GM18870 (cell line): ENCODE data around the gene BMAL1.

Source experiments
- ATAC-seq: cut with Tn5 transposase; IDR thresholded peaks from one replicate; pipeline ENCODE4 v1.9.1; 2021; ENCODE audit warnings: moderate library complexity; ENCODE audit not compliant: unreplicated experiment

Gene BMAL1

DNA sequence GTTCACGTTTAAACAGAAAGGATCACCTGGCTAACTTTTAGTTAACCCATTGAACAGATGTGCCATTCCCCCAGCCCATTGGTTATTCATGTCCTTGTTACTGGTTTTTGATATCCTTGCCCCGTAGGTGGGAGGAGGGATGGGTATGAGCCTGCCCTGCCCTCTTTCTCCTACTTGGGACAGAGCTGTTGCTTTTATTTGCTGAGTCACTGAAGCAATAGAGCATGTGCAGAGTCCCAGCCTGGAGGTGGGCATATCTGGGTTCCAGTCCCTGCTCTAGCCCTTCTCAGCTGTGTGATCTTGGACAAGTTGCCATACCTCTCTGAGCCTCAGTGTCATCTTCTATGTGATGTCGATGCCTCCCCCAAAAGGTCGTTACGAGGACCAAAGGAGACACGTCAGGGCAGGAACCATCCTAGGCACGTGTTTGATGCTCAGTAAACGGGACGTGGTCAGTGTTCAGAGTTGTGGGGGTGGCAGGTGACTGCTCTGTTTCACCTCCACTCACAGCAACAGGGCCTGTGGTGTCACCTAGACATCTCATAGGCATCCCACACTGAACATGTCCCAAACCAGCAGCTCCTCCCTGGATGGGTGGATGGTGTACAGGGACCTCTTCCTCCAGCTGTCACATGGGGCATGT, 61.0 kb downstream of the BMAL1 start:
- ATAC-seq: no peak

DNA sequence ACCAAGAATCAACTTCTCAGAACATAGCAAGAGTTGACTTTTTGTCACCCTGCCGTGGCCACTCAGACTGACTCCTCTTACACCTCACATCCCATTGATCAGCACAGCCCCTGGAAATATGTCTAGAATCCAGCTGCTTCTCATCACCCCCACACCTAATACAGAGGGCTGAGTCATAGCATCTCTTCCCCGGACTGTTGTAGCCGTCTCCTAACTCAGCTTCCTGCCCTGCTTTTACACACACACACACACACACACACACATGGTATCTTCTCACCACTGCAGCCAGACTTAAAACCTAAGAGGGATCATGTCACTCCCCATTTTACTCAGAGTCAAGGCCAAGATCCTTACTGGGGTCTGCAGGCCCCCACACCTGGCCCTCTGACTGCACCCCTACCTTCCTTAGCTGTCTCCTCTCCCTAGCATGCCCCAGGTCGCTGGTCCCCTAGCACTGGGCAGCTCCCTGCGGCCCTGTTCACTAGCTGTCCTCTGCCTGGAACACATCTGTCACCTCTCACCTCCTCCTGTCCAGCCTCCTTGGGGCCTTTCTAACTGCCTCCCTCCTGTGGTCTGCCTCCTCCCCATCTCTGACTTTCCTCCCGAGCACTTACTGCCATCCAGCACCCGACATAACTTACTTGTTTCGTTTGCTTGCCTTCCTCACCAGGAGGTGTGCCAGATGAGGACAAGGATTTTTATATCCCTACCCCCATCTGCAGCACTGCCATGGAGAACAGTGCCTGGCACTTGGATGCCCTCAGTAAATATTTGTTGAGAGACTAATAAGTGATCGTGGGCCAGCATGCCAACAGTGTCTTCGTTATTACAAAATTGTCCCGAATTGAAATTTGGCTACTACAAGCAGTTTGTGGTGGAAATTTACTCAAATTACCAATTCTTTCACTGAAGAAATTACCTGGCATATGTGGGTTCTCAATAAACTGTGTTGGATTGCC, 61.9 kb downstream of the BMAL1 start:
- ATAC-seq: no peak

DNA sequence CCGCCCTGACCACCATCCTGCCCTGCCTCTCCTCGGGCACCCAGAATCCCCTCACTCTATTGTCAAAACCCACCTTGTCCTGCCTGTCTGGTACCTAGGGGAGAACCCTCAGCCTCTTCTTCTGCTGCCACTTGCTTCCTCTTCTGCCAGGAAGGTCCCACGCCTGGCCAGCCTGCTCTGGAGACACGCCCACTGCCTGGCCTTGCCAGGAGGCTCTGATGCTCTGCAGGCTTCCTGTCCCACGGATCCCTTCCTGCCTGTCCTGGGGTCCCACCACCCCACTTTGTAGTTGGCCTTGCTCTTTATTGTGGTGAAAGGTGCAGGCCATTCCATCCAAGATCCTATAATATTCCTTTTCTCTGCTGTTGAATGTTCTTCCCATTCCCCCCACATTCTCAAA, 63.4 kb downstream of the BMAL1 start:
- no peak for ATAC-seq

- ATAC-seq: peak; percentile 46
Measured at GRCh38 chr11:13343067-13343466, 65.5 kb downstream of the BMAL1 start.

DNA sequence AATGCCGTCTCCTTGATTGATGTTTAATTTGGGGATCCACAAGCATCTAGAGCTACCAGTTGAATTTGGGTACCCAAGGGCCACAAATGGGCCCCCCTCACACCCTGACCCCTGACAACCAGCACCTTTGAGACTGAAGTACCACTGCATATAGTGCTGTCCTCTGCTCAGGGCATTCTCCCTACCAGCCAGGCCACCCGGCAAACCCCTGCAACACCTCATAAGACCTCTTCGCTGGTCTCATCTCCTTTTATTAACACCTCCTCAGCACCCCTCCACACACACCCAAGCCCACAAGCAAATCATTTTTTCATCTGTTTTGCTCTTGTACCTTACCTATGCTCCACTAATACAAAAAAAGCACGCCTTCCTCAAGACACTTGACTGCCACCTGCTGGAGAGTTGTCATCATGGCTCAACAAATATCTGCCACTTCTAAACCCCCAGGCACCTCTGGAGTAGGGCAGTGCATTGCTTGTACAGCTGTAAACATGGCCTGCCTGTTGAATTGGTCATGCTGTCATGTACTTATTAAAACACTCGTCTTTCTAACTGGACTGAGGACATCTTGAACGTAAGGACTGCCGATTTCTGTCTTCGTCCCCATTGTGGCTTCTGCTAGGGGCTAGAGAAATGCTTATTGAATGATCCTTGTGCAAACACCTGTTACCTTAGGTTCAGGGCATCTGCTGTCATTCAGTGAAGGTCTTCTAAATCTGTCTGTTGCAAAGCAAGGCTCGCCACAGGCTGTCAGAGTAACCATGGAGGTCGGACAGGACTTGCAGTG, 66.5 kb downstream of the BMAL1 start:
- ATAC-seq: peak; percentile 48

GRCh38 chr11:13344818-13345217, 67.2 kb downstream of the BMAL1 start:
- ATAC-seq: no peak

DNA sequence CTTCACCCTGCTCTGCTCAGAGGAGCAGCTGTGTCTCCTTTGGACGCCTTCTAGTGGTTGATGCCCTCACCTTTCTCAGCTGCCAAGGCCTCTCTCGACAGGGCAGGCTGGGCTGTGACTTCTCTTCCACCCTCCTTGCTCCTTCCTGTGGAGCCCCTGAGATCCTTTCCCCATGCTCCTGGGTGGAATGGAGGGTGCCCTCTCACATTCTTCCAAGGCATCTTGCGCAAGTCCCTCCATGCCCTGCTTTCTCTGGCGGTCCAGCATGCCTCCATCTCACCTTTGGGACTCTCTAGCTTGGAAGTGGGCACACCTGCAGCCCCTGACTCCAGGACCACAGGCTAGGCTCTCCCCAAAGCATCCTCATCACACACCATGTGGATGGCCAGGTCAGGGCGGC, 68.9 kb downstream of the BMAL1 start:
- ATAC-seq: no peak

GRCh38 chr11:13347901-13348300, 70.3 kb downstream of the BMAL1 start:
- no peak for ATAC-seq

DNA sequence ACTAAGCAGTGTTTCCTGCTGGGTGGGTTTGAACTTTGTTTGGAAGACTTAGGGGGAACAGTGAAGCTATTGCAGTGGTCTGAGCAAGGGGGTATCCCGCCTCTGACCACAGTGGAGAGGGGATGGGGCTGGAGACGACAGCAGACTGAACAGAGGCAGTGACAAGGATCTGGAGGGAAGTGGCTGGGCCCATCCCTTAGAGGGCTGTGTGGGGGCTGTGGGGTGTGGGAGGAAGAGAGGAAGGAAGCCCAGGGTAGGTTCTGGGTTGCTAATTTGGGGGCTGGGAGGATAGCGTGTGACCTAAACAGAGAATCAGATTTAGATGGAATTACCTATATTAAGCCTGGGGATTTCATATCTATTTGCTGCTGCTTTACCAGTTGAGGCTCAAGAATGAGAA, 70.7 kb downstream of the BMAL1 start:
- ATAC-seq: no peak

DNA sequence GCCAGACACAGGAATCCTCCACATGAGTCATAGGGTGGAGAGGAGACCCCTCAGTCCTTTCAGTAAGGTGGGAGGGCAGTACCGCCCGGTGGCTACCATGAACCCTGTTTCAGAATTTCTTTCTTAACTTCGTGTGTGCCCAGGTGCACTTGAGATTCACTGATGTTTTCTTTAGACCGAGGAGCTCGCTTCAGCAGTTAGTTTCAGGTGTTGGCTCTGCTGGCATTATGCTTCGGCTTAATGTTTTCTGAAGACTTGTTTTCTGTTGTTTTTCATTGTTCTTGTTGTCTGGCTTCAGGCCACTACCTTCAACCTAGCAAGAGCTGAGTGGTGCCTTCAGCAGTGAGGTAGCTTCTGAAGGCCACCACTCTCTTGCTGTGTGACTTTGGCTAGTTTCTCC, 71.5 kb downstream of the BMAL1 start:
- no peak for ATAC-seq

- no peak for ATAC-seq
Measured at GRCh38 chr11:13349581-13349980, 72.0 kb downstream of the BMAL1 start.

- no peak for ATAC-seq
Measured at GRCh38 chr11:13352711-13353110, 75.1 kb downstream of the BMAL1 start.

DNA sequence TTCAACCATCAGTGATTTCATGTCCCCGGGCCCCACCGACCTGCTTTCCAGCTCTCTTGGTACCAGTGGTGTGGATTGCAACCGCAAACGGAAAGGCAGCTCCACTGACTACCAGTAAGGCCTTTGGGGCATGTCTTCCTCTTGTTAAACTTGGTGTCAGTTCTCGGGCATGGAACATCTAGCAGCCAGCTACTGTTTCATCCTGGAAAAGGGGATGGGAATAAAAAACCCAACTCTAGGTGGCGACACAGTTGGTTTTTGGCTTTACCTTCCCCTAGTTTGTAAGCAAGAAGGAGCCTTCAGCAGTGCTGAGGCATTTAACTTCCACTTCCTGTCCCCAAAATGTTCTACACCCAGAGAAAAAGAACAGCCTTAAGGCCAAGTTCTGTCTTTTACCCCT, 76.7 kb downstream of the BMAL1 start:
- ATAC-seq: no peak

DNA sequence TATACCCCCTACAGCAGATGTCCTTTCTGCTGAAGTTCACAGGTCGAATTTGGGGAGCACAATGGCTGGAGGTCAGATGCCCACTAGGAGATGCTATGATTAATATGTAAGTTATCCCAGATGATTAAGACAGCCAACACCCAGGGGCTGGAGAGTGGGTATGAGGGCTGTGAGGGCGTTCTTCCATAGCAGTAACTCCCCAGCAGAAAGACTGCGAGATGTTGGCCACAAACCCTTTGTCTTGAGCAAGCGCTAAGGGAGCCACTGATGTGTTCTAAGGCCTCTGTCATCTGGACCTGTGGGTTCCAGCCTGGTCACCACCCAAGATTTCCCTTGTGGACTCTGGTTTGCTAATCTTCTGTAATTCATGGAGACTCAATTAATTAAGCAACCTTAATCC, 77.6 kb downstream of the BMAL1 start:
- ATAC-seq: no peak

DNA sequence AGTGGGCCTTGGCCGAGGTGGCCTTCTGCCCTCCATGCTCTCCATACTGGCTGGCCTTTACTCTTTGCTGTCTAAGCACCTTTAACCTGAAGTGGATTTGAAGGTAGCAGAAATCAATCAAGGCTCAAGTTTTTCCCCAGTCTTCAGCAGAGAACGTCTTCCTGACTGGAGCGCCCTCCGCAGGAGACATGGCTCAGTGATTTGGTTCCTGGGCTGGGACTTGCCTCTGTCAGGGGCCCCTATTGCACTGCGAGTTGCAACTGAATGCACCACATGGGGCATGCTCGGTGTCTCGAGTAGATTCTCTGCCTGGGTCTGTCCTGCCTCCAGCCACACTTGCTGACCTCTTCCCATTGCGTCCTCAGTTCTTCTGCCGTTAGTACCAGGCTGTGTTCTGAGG, 79.6 kb downstream of the BMAL1 start:
- ATAC-seq: no peak

DNA sequence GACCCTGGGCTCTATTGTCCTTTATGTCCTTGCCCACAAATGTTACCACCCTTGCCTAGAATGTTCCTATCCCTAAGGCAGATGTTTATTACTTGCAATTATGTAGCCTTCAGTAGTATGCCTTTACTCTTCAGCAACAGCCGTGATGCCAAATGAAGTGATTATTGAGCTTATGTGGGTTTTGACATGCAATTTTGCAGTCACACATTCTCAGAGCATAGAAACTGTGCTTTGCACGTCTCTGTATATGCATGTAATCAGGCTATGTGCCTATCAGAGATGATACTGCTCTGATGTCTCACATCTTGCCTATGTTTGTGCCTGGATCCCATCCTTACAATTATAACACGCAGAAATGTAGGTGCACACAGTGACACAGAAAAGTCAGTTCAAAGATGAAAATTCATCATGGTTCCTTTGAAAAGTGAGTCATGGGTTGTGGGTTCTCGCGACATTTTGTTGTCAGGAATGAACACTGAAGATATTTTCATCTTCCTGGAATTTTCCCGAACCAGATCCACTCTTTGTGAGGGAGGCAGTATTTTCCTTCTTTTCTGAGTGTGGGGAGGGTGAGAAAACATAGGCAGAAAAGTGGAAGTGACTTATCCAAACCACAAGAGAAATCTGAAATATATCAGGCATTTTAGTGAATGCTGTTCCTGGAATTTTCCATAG, 81.1 kb downstream of the BMAL1 start:
- ATAC-seq: no peak

DNA sequence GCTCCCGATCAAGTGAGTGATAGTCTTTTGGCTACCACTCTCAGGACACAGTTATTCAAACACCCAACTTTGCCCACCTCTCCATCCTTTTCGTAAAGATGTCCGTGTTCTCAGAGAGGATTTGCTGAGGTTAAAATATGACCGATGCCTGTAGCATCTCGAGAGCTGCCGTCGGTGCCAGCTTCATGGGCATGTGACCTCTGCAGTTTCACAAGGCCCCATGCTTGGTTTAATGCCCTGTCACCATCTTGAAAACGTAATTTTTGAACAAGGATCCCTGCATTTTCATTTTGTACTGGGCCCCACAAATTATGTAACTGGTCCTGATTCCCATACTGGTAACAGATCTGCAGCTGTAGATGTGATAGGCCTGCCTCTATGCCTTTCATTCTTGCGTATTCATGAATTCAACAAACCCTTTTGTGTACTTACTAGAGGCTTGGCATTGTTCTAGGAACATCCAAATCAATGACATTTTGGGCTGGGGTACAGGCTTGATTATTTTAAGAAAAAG, 85.1 kb downstream of the BMAL1 start:
- ATAC-seq: no peak

DNA sequence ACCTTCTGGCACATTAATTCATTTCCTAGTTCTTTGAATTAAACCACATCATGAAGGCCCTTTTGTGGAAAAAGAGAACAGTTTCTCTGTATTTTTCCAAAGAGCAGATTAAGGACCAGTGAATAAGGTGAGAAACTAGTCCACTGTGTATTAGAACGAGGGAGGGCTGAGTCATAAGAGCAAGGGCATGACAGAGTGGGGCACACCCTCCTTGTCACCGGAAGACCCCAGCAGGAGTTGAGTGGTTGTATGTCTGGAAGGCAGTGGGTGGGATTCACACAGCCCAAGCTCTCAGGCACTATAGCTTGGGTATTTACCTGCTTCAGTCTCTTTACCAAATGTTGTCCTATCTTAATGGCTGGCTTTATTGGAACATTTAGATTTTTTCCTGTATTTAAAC, 86.8 kb downstream of the BMAL1 start:
- ATAC-seq: no peak

DNA sequence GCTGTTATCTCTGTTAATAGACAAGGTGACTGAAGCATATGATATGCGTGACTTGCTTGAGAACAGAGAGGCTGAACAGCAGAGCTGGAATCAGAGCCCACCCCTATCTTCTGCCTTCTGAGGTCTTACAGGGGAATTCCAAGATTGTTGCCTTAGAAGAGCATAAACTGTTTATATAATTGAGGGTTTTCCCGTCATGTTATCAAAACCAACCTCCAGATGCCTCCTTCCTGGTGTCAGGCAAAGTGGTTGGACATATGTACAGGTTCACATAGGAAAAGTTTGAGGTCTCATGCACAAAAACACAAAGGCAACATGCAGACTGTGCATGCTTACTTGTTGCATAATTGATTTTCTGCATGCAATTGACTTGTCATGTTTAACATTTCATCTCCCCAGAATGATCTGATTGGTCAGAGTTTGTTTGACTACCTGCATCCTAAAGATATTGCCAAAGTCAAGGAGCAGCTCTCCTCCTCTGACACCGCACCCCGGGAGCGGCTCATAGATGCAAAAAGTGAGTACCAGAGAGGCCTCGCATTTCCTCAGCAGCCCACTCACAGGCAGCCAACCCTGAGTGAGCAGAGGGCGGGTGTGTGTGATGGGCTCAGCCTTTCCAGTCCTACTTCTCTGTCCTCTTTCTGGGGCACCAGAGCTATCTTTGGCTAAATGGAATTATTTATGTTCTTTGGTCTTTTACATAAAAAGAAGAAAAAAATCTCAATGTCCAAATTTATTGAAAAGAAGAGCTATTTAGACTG, 88.9 kb downstream of the BMAL1 start:
- no peak for ATAC-seq

GRCh38 chr11:13367115-13367514, 89.5 kb downstream of the BMAL1 start:
- no peak for ATAC-seq
